IPS-18a (cell line): Measurements from ENCODE around the gene GP2.

Experiments used
- H3K27ac ChIP-seq: one replicate; pipeline ENCODE4 v1.5.1; 2013; ENCODE audit warnings: low read length
- H3K27me3 ChIP-seq: one replicate; pipeline ENCODE4 v1.6.1; 2013; ENCODE audit warnings: mild to moderate bottlenecking, low read length; ENCODE audit not compliant: control insufficient read depth, insufficient read depth
- H3K36me3 ChIP-seq: one replicate; pipeline ENCODE4 v1.6.1; 2013; ENCODE audit warnings: low read depth, low read length; ENCODE audit not compliant: control insufficient read depth
- H3K4me1 ChIP-seq: one replicate; pipeline ENCODE4 v1.6.1; 2013; ENCODE audit warnings: low read depth, low read length; ENCODE audit not compliant: control insufficient read depth
- H3K4me3 ChIP-seq: one replicate; pipeline ENCODE4 v1.5.1; 2013; ENCODE audit warnings: low read length
- H3K9ac ChIP-seq: one replicate; pipeline ENCODE4 v1.6.1; 2013; ENCODE audit warnings: mild to moderate bottlenecking, low read length, moderate library complexity
- H3K9me3 ChIP-seq: one replicate; pipeline ENCODE4 v1.6.1; 2013; ENCODE audit warnings: low read depth, low read length; ENCODE audit not compliant: control insufficient read depth

GP2 gene

GRCh38 chr16:20327444-20328041 is at the start of gene GP2:
GP2 (minus strand) TSS chr16:20327513; CDS start chr16:20326431, 1,082 bp downstream.
- no peaks in the 10 kb centered on the region for H3K9me3 ChIP-seq
- H3K27ac ChIP-seq = no peak within 1 kb of the TSS
- H3K4me1 ChIP-seq = no peaks in the 10 kb centered on the region
- H3K9ac ChIP-seq = no peak within 1 kb of the TSS
- H3K4me3 ChIP-seq = no peak within 1 kb of the TSS
- no peaks in the 10 kb centered on the region for H3K27me3 ChIP-seq
- no peaks in the 10 kb centered on the region for H3K36me3 ChIP-seq

GRCh38 chr16:20372701-20373100 is 45.4 kb upstream of the GP2 start:
- Histone ChIP-seq H3K36me3 (no peaks in the 10 kb centered on the region), H3K27ac (no peak overlapping the region), H3K9ac (no peak overlapping the region), H3K4me1 (no peaks in the 10 kb centered on the region), H3K4me3 (no peak overlapping the region), H3K27me3 (no peaks in the 10 kb centered on the region), H3K9me3 (no peaks in the 10 kb centered on the region)

GRCh38 chr16:20369452-20370054 is 42.2 kb upstream of the GP2 start:
- no peaks in the 10 kb centered on the region for H3K36me3 ChIP-seq
- H3K4me3 ChIP-seq = no peak overlapping the region
- no peaks in the 10 kb centered on the region for H3K9me3 ChIP-seq
- no peak overlapping the region for H3K27ac ChIP-seq
- no peaks in the 10 kb centered on the region for H3K27me3 ChIP-seq
- H3K4me1 ChIP-seq = no peaks in the 10 kb centered on the region
- no peak overlapping the region for H3K9ac ChIP-seq

- Histone ChIP-seq H3K27ac (no peak overlapping the region), H3K9ac (no peak overlapping the region), H3K36me3 (no peaks in the 10 kb centered on the region), H3K4me1 (no peaks in the 10 kb centered on the region), H3K27me3 (no peaks in the 10 kb centered on the region), H3K4me3 (no peak overlapping the region), H3K9me3 (no peaks in the 10 kb centered on the region)
These were observed 36.7 kb upstream of the GP2 start for GRCh38 chr16:20364051-20364450.

- Histone ChIP-seq H3K9me3 (no peaks in the 10 kb centered on the region), H3K27ac (no peak overlapping the region), H3K9ac (no peak overlapping the region), H3K27me3 (no peaks in the 10 kb centered on the region), H3K4me1 (no peaks in the 10 kb centered on the region), H3K4me3 (no peak overlapping the region), H3K36me3 (no peaks in the 10 kb centered on the region)
These were observed 35.9 kb upstream of the GP2 start for GRCh38 chr16:20363191-20363590.

- no peak overlapping the region for H3K4me3 ChIP-seq
- no peaks in the 10 kb centered on the region for H3K4me1 ChIP-seq
- H3K9me3 ChIP-seq = no peaks in the 10 kb centered on the region
- no peak overlapping the region for H3K27ac ChIP-seq
- H3K36me3 ChIP-seq = no peaks in the 10 kb centered on the region
- no peaks in the 10 kb centered on the region for H3K27me3 ChIP-seq
- no peak overlapping the region for H3K9ac ChIP-seq
These were observed 32.7 kb upstream of the GP2 start for GRCh38 chr16:20359997-20360396.

- H3K9me3 ChIP-seq = no peaks in the 10 kb centered on the region
- no peaks in the 10 kb centered on the region for H3K27me3 ChIP-seq
- no peaks in the 10 kb centered on the region for H3K36me3 ChIP-seq
- no peaks in the 10 kb centered on the region for H3K4me1 ChIP-seq
- no peak overlapping the region for H3K27ac ChIP-seq
- H3K4me3 ChIP-seq = no peak overlapping the region
- H3K9ac ChIP-seq = no peak overlapping the region
These were observed 27.9 kb upstream of the GP2 start for GRCh38 chr16:20355114-20355782.

- Histone ChIP-seq H3K27me3 (no peaks in the 10 kb centered on the region), H3K9ac (no peak overlapping the region), H3K36me3 (no peaks in the 10 kb centered on the region), H3K4me1 (no peaks in the 10 kb centered on the region), H3K4me3 (no peak overlapping the region), H3K9me3 (no peaks in the 10 kb centered on the region), H3K27ac (no peak overlapping the region)
These were observed 26.1 kb upstream of the GP2 start for GRCh38 chr16:20353379-20353778.

GRCh38 chr16:20352615-20353014 is 25.3 kb upstream of the GP2 start, which contains the start of gene UMOD:
UMOD (minus strand) TSS chr16:20352715; CDS start chr16:20350737, 1,978 bp downstream.
- Histone ChIP-seq H3K27ac (no peak within 1 kb of the TSS), H3K4me3 (no peak within 1 kb of the TSS), H3K4me1 (no peaks in the 10 kb centered on the region), H3K9me3 (no peaks in the 10 kb centered on the region), H3K36me3 (no peaks in the 10 kb centered on the region), H3K27me3 (no peaks in the 10 kb centered on the region), H3K9ac (no peak within 1 kb of the TSS)

- H3K9ac ChIP-seq = no peak overlapping the region
- no peaks in the 10 kb centered on the region for H3K36me3 ChIP-seq
- H3K4me3 ChIP-seq = no peak overlapping the region
- no peak overlapping the region for H3K27ac ChIP-seq
- no peaks in the 10 kb centered on the region for H3K4me1 ChIP-seq
- no peaks in the 10 kb centered on the region for H3K9me3 ChIP-seq
- H3K27me3 ChIP-seq = no peaks in the 10 kb centered on the region
These were observed 22.3 kb upstream of the GP2 start for GRCh38 chr16:20349615-20350014.

- no peak overlapping the region for H3K27ac ChIP-seq
- H3K9me3 ChIP-seq = no peaks in the 10 kb centered on the region
- H3K4me3 ChIP-seq = no peak overlapping the region
- H3K4me1 ChIP-seq = no peaks in the 10 kb centered on the region
- no peaks in the 10 kb centered on the region for H3K36me3 ChIP-seq
- no peaks in the 10 kb centered on the region for H3K27me3 ChIP-seq
- no peak overlapping the region for H3K9ac ChIP-seq
These were observed 21.3 kb upstream of the GP2 start for GRCh38 chr16:20348365-20349185.
